GM23338 (cell line): ENCODE results near the gene ENPP4. TPM values are rescaled to one million over a fixed set of nuclear protein-coding genes. Genes with fewer than 3 reads are reported as not detected.

ENCODE experiments used
- ATAC-seq: fragments of 200-7000 bp; cut with Tn5 transposase; 3 replicates; pipeline ENCODE4 v1.9.1; 2020
- DNase-seq: peaks from one replicate; pipeline ENCODE4 v3.0.0-alpha.2; 2015; ENCODE audit warnings: low spot score
- H2AFZ ChIP-seq: fragments of 200-600 bp; sonication (generic); 2 replicates; pipeline ENCODE4 v1.8.0; 2016; ENCODE audit warnings: antibody characterized with exemption, mild to moderate bottlenecking, moderate library complexity
- H3F3A ChIP-seq: fragments of 200-600 bp; sonication (generic); replicated peaks from 2 replicates; pipeline ENCODE4 v1.8.0; 2017; ENCODE audit warnings: antibody characterized with exemption, mixed run types, low read depth
- H3K27ac ChIP-seq: fragments of 200-600 bp; sonication (generic); 2 replicates; pipeline ENCODE4 v1.6.1; 2016; ENCODE audit warnings: low read depth
- H3K27me3 ChIP-seq: fragments of 200-600 bp; sonication (generic); 2 replicates; pipeline ENCODE4 v1.8.0; 2016; ENCODE audit warnings: mild to moderate bottlenecking, mixed run types, moderate library complexity; ENCODE audit not compliant: insufficient read depth
- H3K36me3 ChIP-seq: fragments of 200-600 bp; sonication (generic); 2 replicates; pipeline ENCODE4 v1.8.0; 2016; ENCODE audit warnings: mild to moderate bottlenecking; ENCODE audit not compliant: insufficient read depth
- H3K4me1 ChIP-seq: fragments of 200-600 bp; sonication (generic); 2 replicates; pipeline ENCODE4 v1.8.0; 2016; ENCODE audit warnings: mild to moderate bottlenecking, moderate library complexity; ENCODE audit not compliant: insufficient read depth
- H3K4me2 ChIP-seq: fragments of 200-600 bp; sonication (generic); 2 replicates; pipeline ENCODE4 v1.7.1; 2017; ENCODE audit warnings: mixed run types
- H3K4me3 ChIP-seq: fragments of 200-600 bp; sonication (generic); 2 replicates; pipeline ENCODE4 v1.6.1; 2016; ENCODE audit warnings: mixed run types
- H3K79me2 ChIP-seq: fragments of 200-600 bp; sonication (generic); replicated peaks from 2 replicates; pipeline ENCODE4 v1.8.0; 2017; ENCODE audit warnings: mild to moderate bottlenecking; ENCODE audit not compliant: insufficient read depth
- H3K9me2 ChIP-seq: fragments of 200-600 bp; sonication (generic); 2 replicates; pipeline ENCODE4 v1.8.0; 2017; ENCODE audit not compliant: insufficient read depth
- H4K20me1 ChIP-seq: fragments of 200-600 bp; sonication (generic); replicated peaks from 2 replicates; pipeline ENCODE4 v1.8.0; 2017; ENCODE audit warnings: mild to moderate bottlenecking; ENCODE audit not compliant: insufficient read depth
- H3K27ac Mint-ChIP-seq: 2 replicates; pipeline ENCODE4 v1.8.0; 2020; ENCODE audit warnings: inconsistent platforms, mild to moderate bottlenecking, moderate library complexity, mixed read lengths
- H3K27me3 Mint-ChIP-seq: 3 replicates; pipeline ENCODE4 v1.8.0; 2022; ENCODE audit warnings: low read depth, mild to moderate bottlenecking, moderate library complexity, mixed read lengths, inconsistent platforms; ENCODE audit not compliant: insufficient read depth, poor library complexity
- H3K36me3 Mint-ChIP-seq: 3 replicates; pipeline ENCODE4 v1.8.0; 2021; ENCODE audit warnings: low read depth, mild to moderate bottlenecking, inconsistent platforms, moderate library complexity, mixed read lengths
- H3K4me1 Mint-ChIP-seq: 3 replicates; pipeline ENCODE4 v1.8.0; 2020; ENCODE audit warnings: mild to moderate bottlenecking, inconsistent platforms, mixed read lengths
- H3K4me3 Mint-ChIP-seq: 3 replicates; pipeline ENCODE4 v1.8.0; 2021; ENCODE audit warnings: moderate library complexity, mild to moderate bottlenecking, inconsistent platforms, mixed read lengths
- H3K9me3 Mint-ChIP-seq: 3 replicates; pipeline ENCODE4 v1.8.0; 2020; ENCODE audit warnings: moderate library complexity, mild to moderate bottlenecking, inconsistent platforms, mixed read lengths
- CREB1 ChIP-seq: fragments of 250-450 bp; sonication (Bioruptor Pico); IDR thresholded peaks from 2 replicates; pipeline ENCODE4 v1.5.0; 2020; ENCODE audit warnings: low read depth, mild to moderate bottlenecking, moderate library complexity
- EZH2 ChIP-seq: fragments of 200-600 bp; sonication (generic); IDR thresholded peaks from one replicate; pipeline ENCODE4 v1.8.0; 2017; ENCODE audit warnings: antibody characterized with exemption, mild to moderate bottlenecking, low read depth; ENCODE audit not compliant: unreplicated experiment
- EZH2phosphoT487 ChIP-seq: fragments of 200-600 bp; sonication (generic); IDR thresholded peaks from one replicate; pipeline ENCODE4 v1.8.1; 2018; ENCODE audit warnings: antibody characterized with exemption; ENCODE audit not compliant: unreplicated experiment
- NANOG ChIP-seq: IDR thresholded peaks from 2 replicates; pipeline ENCODE4 v1.6.1; 2016; ENCODE audit warnings: antibody characterized with exemption, borderline replicate concordance
- POLR2AphosphoS5 ChIP-seq: IDR thresholded peaks from 2 replicates; pipeline ENCODE4 v1.6.1; 2016; ENCODE audit warnings: antibody characterized with exemption, low read depth
- STAT1 ChIP-seq: IDR thresholded peaks from one replicate; pipeline ENCODE4 v1.6.1; 2016; ENCODE audit warnings: antibody characterized with exemption; ENCODE audit not compliant: unreplicated experiment
- ZNF114 ChIP-seq: fragments of 250-450 bp; sonication (Bioruptor Pico); IDR thresholded peaks from 2 replicates; pipeline ENCODE4 v1.5.0; 2020; ENCODE audit warnings: mild to moderate bottlenecking, moderate library complexity
- polyA plus RNA-seq: library from polyadenylated mRNA; unstranded; fragments of >200 nt; fragmentation: Nextera tagmentation; extraction: Ambion mirVana; gene quantifications from 2 replicates; pipeline ENCODE4 v1.2.1, GENCODE V29; 2016
- total RNA-seq: library from RNA; depleted of rRNA; stranded (reverse); fragments of >200 nt; shearing (Covaris generic); gene quantifications from 2 replicates; pipeline ENCODE4 v1.2.3, GENCODE V29; 2014
- TF ChIP-seq, protein P1 (sequence below): fragments of 250-450 bp; sonication (Bioruptor Pico); IDR thresholded peaks from 2 replicates; pipeline ENCODE4 v1.5.0; 2020; ENCODE audit warnings: mild to moderate bottlenecking, moderate library complexity
- TF ChIP-seq, protein P2 (sequence below), 2 experiments: fragments of 200-600 bp in 1 of 2; sonication (generic) in 1 of 2; conservative IDR thresholded peaks; 2 replicates each; pipeline versions ENCODE4 v1.5.1 to v1.6.1; 2016 to 2017; ENCODE audit warnings: antibody characterized with exemption in 2 of 2, low read depth in 2 of 2, mild to moderate bottlenecking in 2 of 2, moderate library complexity in 1 of 2

Gene ENPP4
- total and polyA plus RNA-seq, 2 experiments from 2014 or later: 2.2 to 4.4 TPM

DNA sequence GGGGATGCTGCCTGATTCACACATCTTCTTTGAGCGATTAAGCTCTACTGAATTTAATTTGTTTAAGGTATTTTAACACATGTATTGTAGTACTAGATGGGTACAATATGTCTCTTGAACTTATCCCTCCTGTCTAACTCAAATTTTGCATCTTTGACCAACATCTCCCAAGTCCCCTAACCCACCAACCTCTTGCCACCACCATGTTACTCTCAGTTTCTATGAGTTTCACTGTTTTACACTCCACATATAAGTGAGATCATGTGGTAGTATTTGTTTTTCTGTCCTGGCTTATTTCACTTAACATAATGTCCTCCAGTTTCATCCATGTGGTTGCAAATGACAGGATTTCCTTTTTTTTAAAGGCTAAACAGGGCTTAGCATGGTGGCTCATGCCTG, 38.7 kb upstream of the ENPP4 start:
- DNase-seq (no peak), ATAC-seq (no peak)
- Histone ChIP-seq H2AFZ (peak overlapping the region; percentile 53; the same call in 1 of the 2 replicates), H3K27ac (no peak overlapping the region), H3K27me3 (no peaks in the 10 kb centered on the region), H3K4me3 (no peak overlapping the region), H3K4me2 (no peak overlapping the region), H3K79me2 (no peaks in the 10 kb centered on the region), H4K20me1 (no peaks in the 10 kb centered on the region), H3K4me1 (no peaks in the 10 kb centered on the region), H3K9me2 (peaks cover 4% of the 10 kb centered on the region; the same call in 1 of the 2 replicates), H3F3A (no peaks in the 10 kb centered on the region), H3K36me3 (no peaks in the 10 kb centered on the region)
- peaks cover 31% of the 10 kb centered on the region for H3K36me3 Mint-ChIP-seq
- no peaks in the 10 kb centered on the region for H3K4me1 Mint-ChIP-seq
- no peaks in the 10 kb centered on the region for H3K27me3 Mint-ChIP-seq
- TF ChIP-seq CREB1 (no peak), NANOG (no peak), STAT1 (no peak), EZH2 (no peak), EZH2phosphoT487 (no peak), POLR2AphosphoS5 (no peak), ZNF114 (CRISPR knock-in tag) (no peak)
- TF ChIP-seq, protein P1, sequence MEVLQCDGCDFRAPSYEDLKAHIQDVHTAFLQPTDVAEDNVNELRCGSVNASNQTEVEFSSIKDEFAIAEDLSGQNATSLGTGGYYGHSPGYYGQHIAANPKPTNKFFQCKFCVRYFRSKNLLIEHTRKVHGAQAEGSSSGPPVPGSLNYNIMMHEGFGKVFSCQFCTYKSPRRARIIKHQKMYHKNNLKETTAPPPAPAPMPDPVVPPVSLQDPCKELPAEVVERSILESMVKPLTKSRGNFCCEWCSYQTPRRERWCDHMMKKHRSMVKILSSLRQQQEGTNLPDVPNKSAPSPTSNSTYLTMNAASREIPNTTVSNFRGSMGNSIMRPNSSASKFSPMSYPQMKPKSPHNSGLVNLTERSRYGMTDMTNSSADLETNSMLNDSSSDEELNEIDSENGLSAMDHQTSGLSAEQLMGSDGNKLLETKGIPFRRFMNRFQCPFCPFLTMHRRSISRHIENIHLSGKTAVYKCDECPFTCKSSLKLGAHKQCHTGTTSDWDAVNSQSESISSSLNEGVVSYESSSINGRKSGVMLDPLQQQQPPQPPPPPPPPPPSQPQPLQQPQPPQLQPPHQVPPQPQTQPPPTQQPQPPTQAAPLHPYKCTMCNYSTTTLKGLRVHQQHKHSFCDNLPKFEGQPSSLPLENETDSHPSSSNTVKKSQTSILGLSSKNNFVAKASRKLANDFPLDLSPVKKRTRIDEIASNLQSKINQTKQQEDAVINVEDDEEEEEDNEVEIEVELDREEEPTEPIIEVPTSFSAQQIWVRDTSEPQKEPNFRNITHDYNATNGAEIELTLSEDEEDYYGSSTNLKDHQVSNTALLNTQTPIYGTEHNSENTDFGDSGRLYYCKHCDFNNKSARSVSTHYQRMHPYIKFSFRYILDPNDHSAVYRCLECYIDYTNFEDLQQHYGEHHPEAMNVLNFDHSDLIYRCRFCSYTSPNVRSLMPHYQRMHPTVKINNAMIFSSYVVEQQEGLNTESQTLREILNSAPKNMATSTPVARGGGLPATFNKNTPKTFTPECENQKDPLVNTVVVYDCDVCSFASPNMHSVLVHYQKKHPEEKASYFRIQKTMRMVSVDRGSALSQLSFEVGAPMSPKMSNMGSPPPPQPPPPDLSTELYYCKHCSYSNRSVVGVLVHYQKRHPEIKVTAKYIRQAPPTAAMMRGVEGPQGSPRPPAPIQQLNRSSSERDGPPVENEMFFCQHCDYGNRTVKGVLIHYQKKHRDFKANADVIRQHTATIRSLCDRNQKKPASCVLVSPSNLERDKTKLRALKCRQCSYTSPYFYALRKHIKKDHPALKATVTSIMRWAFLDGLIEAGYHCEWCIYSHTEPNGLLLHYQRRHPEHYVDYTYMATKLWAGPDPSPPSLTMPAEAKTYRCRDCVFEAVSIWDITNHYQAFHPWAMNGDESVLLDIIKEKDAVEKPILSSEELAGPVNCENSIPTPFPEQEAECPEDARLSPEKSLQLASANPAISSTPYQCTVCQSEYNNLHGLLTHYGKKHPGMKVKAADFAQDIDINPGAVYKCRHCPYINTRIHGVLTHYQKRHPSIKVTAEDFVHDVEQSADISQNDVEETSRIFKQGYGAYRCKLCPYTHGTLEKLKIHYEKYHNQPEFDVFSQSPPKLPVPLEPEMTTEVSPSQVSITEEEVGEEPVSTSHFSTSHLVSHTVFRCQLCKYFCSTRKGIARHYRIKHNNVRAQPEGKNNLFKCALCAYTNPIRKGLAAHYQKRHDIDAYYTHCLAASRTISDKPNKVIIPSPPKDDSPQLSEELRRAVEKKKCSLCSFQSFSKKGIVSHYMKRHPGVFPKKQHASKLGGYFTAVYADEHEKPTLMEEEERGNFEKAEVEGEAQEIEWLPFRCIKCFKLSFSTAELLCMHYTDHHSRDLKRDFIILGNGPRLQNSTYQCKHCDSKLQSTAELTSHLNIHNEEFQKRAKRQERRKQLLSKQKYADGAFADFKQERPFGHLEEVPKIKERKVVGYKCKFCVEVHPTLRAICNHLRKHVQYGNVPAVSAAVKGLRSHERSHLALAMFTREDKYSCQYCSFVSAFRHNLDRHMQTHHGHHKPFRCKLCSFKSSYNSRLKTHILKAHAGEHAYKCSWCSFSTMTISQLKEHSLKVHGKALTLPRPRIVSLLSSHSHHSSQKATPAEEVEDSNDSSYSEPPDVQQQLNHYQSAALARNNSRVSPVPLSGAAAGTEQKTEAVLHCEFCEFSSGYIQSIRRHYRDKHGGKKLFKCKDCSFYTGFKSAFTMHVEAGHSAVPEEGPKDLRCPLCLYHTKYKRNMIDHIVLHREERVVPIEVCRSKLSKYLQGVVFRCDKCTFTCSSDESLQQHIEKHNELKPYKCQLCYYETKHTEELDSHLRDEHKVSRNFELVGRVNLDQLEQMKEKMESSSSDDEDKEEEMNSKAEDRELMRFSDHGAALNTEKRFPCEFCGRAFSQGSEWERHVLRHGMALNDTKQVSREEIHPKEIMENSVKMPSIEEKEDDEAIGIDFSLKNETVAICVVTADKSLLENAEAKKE (CRISPR knock-in tag): no peak
- TF ChIP-seq, protein P2, sequence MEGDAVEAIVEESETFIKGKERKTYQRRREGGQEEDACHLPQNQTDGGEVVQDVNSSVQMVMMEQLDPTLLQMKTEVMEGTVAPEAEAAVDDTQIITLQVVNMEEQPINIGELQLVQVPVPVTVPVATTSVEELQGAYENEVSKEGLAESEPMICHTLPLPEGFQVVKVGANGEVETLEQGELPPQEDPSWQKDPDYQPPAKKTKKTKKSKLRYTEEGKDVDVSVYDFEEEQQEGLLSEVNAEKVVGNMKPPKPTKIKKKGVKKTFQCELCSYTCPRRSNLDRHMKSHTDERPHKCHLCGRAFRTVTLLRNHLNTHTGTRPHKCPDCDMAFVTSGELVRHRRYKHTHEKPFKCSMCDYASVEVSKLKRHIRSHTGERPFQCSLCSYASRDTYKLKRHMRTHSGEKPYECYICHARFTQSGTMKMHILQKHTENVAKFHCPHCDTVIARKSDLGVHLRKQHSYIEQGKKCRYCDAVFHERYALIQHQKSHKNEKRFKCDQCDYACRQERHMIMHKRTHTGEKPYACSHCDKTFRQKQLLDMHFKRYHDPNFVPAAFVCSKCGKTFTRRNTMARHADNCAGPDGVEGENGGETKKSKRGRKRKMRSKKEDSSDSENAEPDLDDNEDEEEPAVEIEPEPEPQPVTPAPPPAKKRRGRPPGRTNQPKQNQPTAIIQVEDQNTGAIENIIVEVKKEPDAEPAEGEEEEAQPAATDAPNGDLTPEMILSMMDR (conservative IDR thresholded peaks at IDR 0.05; ENCODE audit: low read depth in 2 of 2): no peak
- peaks cover 41% of the 10 kb centered on the region for H3K9me3 Mint-ChIP-seq
- H3K27ac Mint-ChIP-seq: no peak overlapping the region
- H3K4me3 Mint-ChIP-seq: no peak overlapping the region
